HEK293T (cell line): ENCODE results near the gene PDS5A.

Experiments used
- BHLHE40 ChIP-seq: fragments of 450-650 bp; IDR thresholded peaks from 2 replicates; pipeline ENCODE4 v1.6.1; 2016; ENCODE audit warnings: mild to moderate bottlenecking, moderate library complexity, borderline replicate concordance
- ELF4 ChIP-seq: fragments of 450-650 bp; IDR thresholded peaks from 2 replicates; pipeline ENCODE4 v1.6.1; 2017; ENCODE audit warnings: antibody characterized with exemption
- FOXA1 ChIP-seq: fragments of 450-650 bp; IDR thresholded peaks from 2 replicates; pipeline ENCODE4 v1.6.1; 2016; ENCODE audit warnings: mild to moderate bottlenecking
- FOXK2 ChIP-seq: fragments of 450-650 bp; IDR thresholded peaks from 2 replicates; pipeline ENCODE4 v1.6.1; 2016; ENCODE audit warnings: mild to moderate bottlenecking
- FOXM1 ChIP-seq: fragments of 450-650 bp; IDR thresholded peaks from 2 replicates; pipeline ENCODE4 v1.6.1; 2017; ENCODE audit warnings: mild to moderate bottlenecking, borderline replicate concordance
- L3MBTL2 ChIP-seq: fragments of 450-650 bp; conservative IDR thresholded peaks from 2 replicates; pipeline ENCODE4 v1.6.1; 2016; ENCODE audit warnings: mild to moderate bottlenecking
- SP1 ChIP-seq: fragments of 450-650 bp; IDR thresholded peaks from 2 replicates; pipeline ENCODE4 v1.6.1; 2017
- TARDBP ChIP-seq: fragments of 450-650 bp; IDR thresholded peaks from 2 replicates; pipeline ENCODE4 v1.6.1; 2016
- ZNF384 ChIP-seq: fragments of 450-650 bp; IDR thresholded peaks from 2 replicates; pipeline ENCODE4 v1.6.1; 2016

- no peak for TF ChIP-seq SP1
- no peak for TF ChIP-seq BHLHE40
- TF ChIP-seq TARDBP, result no peak
- no peak for TF ChIP-seq ZNF384
- TF ChIP-seq ELF4, result no peak
- no peak for TF ChIP-seq L3MBTL2
- no peak for TF ChIP-seq FOXK2
- TF ChIP-seq FOXA1, result no peak
- TF ChIP-seq FOXM1, result no peak
These were observed 23.0 kb upstream of the PDS5A start for GRCh38 chr4:40000711-40001110.
